Measurements from ENCODE around the gene CNTD1.

GRCh38 chr17:42821176-42821575, 22.5 kb downstream of the CNTD1 start:
- TF ChIP-seq CTCF (IDR thresholded peaks at IDR 0.05) (no peak), POLR2A (IDR thresholded peaks at IDR 0.05) (no peak)

All from lower leg skin (tissue), 3 donors.